Measurements from ENCODE around the gene TSPY2.
"Not testable (repeated sequence)": the region's sequence is repeated elsewhere in the genome, so short reads cannot be mapped to it uniquely, and the experiment has no call there.

TSPY2 gene, protein sequence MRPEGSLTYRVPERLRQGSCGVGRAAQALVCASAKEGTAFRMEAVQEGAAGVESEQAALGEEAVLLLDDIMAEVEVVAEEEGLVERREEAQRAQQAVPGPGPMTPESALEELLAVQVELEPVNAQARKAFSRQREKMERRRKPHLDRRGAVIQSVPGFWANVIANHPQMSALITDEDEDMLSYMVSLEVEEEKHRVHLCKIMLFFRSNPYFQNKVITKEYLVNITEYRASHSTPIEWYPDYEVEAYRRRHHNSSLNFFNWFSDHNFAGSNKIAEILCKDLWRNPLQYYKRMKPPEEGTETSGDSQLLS

DNA sequence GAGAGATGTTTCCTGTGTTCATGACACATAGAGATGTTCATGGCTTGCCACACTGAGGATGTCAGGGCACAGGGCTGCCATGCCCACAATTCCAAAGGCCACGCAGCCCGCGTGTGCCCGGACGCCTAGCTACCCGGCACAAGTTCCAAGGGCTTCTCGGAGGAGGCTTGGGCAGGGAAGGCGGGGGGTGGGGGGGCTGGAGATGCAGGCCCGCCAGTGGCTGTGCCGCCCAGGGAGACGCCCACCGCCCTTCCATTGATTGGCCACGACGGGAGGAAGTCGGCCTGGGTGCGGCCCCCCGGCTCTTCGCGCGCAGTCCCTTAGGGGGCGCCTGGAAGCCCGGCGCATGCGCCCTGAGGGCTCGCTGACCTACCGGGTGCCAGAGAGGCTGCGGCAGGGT lies at the start of gene TSPY2:
Gene TSPY2 (plus strand): TSS at position 301 of the 400 bp plus-strand sequence. CDS start 46 bp downstream, at position 347.
- DNase-seq = not testable (repeated sequence)

DNA sequence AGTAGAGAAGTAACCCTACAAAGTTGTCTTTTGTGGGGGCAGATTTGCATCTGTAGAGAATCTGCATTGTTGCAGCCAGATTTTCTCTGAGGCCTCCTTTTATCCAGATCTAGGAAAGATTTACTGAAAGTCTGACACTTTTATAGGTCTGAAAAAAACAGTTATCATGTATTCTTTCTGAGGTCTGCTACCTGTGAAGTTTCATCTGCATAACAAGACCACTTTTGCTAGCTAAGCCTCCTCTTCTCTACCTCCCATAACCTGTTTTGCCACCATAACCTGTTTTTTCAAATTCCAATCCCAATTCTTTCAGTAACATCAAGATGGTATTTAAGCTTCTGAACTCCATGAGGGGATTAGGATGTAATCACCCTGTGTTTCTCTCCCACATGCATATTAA lies 36.5 kb upstream of the TSPY2 start:
- DNase-seq = not testable (repeated sequence)

DNA sequence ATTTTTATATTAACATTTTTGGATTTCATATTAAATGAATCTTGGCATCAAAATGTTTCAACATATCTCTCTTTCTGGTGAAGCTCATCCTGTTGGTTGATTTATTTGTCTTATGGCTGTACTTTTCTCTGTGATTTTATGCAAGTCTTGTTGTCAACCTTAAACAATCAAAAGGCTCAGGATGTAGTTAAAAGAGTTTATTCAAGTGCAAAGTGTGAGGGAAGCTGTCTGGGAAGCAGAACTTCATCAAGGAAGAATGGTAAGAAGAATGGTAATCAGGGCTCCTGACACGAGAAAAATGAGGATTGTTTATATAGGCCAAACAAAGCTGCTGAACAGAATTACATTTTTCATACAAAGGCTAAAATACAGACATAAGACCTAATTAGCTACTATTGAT lies 29.0 kb upstream of the TSPY2 start:
- DNase-seq = not testable (repeated sequence)

DNA sequence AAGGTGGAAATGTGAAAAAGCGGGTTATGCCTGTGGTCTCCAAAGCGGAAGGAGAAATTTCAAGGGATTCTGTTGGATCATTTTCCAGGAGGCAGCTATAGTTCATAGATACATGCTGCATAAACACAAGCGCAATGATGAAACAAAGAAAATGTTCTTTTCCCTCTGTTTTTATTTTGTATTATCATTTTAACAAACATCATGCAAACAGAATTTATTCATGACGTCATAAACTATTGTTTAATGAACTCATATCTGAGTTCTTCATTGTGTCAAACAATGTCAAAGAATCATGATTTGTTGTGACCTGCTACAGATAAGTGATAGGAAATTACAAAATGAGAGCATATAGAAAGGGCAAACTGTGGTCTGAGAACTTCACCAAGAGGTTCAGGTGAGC lies 23.8 kb downstream of the TSPY2 start:
- not testable (repeated sequence) for DNase-seq
